ENCODE data around the gene ZFTA.

- TF ChIP-seq CTCF (IDR thresholded peaks at IDR 0.05) (no peak), POLR2A (IDR thresholded peaks at IDR 0.05) (no peak)
Measured at GRCh38 chr11:63766531-63767235, 1.9 kb downstream of the ZFTA start.
